H1 (cell line): ENCODE data around the gene MAFG. TPM values are rescaled to one million over a fixed set of nuclear protein-coding genes. Genes with fewer than 3 reads are reported as not detected.

Experiments used
- CHD1 ChIP-seq: IDR thresholded peaks from 2 replicates; pipeline ENCODE4 v1.6.1; 2012; ENCODE audit warnings: low read depth, low read length, improper control_type of control experiment
- RFX5 ChIP-seq: IDR thresholded peaks from 2 replicates; pipeline ENCODE4 v1.6.1; 2011; ENCODE audit warnings: low read depth, low read length, improper control_type of control experiment, borderline replicate concordance
- RNF2 ChIP-seq: fragments of 200-900, 300-1000 bp; sonication (generic); IDR thresholded peaks from 2 replicates; pipeline ENCODE4 v1.7.1; 2016; ENCODE audit warnings: borderline replicate concordance, low read depth, mild to moderate bottlenecking, antibody characterized with exemption, low read length; ENCODE audit not compliant: poor library complexity, severe bottlenecking; ENCODE audit errors: missing control alignments
- SP1 ChIP-seq: IDR thresholded peaks from 2 replicates; pipeline ENCODE4 v1.6.1; 2011; ENCODE audit warnings: low read depth, low read length
- TAF7 ChIP-seq: optimal IDR thresholded peaks from 2 replicates; pipeline ENCODE3; 2011; ENCODE audit warnings: low read depth, mild to moderate bottlenecking, inconsistent platforms, low read length, moderate library complexity, borderline replicate concordance
- polyA plus RNA-seq, 7 experiments: library from polyadenylated mRNA; depleted of rRNA in 3 of 7; stranded (reverse) in 5 of 7; unstranded in 2 of 7; fragments of >200 nt in 5 of 7; fragments of 200-250 nt in 2 of 7; gene quantifications; 1 replicate in 5 of 7; 2 replicates in 1 of 7; 4 replicates in 1 of 7; pipeline versions ENCODE4 v1.2.1 to v1.2.3, GENCODE V29; 2011 to 2013; ENCODE audit warnings: missing spikeins in 2 of 7, mixed read lengths in 2 of 7
- total RNA-seq: library from RNA; stranded (reverse); fragmentation: NEBNext Ultra II Directional; extraction: Animal tissue kit (Norgen Biotek cat#: 25700); gene quantifications from 2 replicates; pipeline ENCODE4 v1.2.1, GENCODE V29; 2021
- TF ChIP-seq, protein P1 (sequence below): fragments of 300-600 bp; sonication (generic); IDR thresholded peaks from 2 replicates; pipeline ENCODE4 v1.7.1; 2012; ENCODE audit warnings: low read length, moderate library complexity, mild to moderate bottlenecking, inconsistent platforms; ENCODE audit not compliant: insufficient replicate concordance

The MAFG gene
- total and polyA plus RNA-seq, 2 of the 8 experiments (the other 6 are each of a cell fraction or from before 2014, with no cell fraction given) = 25.5 to 26.9 TPM

DNA sequence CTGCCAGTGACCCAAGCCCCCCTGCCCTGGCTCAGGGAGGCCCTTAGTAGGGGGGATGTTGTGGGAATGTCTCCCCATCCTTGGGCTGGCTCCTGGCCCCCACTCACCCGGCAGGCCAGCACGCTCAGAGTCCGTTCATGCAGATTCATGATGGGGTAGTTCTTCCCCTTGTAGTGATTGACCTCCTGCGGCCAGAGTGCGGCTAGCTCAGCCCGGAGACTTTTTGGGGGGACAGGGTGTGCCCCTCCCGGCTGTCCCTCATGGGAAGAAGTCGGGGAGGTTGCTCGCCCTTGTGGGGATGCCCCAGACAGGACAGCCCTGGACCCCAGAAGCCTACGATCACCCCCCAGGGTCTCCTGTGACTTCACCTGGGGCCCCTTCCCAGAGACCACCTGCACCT is 21.5 kb downstream of the MAFG start (continued):
- TF ChIP-seq, protein P1, sequence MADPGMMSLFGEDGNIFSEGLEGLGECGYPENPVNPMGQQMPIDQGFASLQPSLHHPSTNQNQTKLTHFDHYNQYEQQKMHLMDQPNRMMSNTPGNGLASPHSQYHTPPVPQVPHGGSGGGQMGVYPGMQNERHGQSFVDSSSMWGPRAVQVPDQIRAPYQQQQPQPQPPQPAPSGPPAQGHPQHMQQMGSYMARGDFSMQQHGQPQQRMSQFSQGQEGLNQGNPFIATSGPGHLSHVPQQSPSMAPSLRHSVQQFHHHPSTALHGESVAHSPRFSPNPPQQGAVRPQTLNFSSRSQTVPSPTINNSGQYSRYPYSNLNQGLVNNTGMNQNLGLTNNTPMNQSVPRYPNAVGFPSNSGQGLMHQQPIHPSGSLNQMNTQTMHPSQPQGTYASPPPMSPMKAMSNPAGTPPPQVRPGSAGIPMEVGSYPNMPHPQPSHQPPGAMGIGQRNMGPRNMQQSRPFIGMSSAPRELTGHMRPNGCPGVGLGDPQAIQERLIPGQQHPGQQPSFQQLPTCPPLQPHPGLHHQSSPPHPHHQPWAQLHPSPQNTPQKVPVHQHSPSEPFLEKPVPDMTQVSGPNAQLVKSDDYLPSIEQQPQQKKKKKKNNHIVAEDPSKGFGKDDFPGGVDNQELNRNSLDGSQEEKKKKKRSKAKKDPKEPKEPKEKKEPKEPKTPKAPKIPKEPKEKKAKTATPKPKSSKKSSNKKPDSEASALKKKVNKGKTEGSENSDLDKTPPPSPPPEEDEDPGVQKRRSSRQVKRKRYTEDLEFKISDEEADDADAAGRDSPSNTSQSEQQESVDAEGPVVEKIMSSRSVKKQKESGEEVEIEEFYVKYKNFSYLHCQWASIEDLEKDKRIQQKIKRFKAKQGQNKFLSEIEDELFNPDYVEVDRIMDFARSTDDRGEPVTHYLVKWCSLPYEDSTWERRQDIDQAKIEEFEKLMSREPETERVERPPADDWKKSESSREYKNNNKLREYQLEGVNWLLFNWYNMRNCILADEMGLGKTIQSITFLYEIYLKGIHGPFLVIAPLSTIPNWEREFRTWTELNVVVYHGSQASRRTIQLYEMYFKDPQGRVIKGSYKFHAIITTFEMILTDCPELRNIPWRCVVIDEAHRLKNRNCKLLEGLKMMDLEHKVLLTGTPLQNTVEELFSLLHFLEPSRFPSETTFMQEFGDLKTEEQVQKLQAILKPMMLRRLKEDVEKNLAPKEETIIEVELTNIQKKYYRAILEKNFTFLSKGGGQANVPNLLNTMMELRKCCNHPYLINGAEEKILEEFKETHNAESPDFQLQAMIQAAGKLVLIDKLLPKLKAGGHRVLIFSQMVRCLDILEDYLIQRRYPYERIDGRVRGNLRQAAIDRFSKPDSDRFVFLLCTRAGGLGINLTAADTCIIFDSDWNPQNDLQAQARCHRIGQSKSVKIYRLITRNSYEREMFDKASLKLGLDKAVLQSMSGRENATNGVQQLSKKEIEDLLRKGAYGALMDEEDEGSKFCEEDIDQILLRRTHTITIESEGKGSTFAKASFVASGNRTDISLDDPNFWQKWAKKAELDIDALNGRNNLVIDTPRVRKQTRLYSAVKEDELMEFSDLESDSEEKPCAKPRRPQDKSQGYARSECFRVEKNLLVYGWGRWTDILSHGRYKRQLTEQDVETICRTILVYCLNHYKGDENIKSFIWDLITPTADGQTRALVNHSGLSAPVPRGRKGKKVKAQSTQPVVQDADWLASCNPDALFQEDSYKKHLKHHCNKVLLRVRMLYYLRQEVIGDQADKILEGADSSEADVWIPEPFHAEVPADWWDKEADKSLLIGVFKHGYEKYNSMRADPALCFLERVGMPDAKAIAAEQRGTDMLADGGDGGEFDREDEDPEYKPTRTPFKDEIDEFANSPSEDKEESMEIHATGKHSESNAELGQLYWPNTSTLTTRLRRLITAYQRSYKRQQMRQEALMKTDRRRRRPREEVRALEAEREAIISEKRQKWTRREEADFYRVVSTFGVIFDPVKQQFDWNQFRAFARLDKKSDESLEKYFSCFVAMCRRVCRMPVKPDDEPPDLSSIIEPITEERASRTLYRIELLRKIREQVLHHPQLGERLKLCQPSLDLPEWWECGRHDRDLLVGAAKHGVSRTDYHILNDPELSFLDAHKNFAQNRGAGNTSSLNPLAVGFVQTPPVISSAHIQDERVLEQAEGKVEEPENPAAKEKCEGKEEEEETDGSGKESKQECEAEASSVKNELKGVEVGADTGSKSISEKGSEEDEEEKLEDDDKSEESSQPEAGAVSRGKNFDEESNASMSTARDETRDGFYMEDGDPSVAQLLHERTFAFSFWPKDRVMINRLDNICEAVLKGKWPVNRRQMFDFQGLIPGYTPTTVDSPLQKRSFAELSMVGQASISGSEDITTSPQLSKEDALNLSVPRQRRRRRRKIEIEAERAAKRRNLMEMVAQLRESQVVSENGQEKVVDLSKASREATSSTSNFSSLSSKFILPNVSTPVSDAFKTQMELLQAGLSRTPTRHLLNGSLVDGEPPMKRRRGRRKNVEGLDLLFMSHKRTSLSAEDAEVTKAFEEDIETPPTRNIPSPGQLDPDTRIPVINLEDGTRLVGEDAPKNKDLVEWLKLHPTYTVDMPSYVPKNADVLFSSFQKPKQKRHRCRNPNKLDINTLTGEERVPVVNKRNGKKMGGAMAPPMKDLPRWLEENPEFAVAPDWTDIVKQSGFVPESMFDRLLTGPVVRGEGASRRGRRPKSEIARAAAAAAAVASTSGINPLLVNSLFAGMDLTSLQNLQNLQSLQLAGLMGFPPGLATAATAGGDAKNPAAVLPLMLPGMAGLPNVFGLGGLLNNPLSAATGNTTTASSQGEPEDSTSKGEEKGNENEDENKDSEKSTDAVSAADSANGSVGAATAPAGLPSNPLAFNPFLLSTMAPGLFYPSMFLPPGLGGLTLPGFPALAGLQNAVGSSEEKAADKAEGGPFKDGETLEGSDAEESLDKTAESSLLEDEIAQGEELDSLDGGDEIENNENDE = no peak
- TF ChIP-seq SP1 (no peak), RFX5 (no peak), TAF7 (no peak), CHD1 (no peak), RNF2 (no peak)
